ENCODE data around the gene SIK3. TPM values are rescaled to one million over a fixed set of nuclear protein-coding genes. Genes with fewer than 3 reads are reported as not detected.

The SIK3 gene
- total RNA-seq (10 to 100 TPM; 81.4 to 86.1 TPM), total RNA-seq (28.5 to 294 (median 66.4) reads per million in 172 experiments)
- 25.4 TPM for polyA plus RNA-seq (2013, experiment 1 of 2)
- 36.1 TPM for polyA plus RNA-seq (2013, experiment 2 of 2)

DNA sequence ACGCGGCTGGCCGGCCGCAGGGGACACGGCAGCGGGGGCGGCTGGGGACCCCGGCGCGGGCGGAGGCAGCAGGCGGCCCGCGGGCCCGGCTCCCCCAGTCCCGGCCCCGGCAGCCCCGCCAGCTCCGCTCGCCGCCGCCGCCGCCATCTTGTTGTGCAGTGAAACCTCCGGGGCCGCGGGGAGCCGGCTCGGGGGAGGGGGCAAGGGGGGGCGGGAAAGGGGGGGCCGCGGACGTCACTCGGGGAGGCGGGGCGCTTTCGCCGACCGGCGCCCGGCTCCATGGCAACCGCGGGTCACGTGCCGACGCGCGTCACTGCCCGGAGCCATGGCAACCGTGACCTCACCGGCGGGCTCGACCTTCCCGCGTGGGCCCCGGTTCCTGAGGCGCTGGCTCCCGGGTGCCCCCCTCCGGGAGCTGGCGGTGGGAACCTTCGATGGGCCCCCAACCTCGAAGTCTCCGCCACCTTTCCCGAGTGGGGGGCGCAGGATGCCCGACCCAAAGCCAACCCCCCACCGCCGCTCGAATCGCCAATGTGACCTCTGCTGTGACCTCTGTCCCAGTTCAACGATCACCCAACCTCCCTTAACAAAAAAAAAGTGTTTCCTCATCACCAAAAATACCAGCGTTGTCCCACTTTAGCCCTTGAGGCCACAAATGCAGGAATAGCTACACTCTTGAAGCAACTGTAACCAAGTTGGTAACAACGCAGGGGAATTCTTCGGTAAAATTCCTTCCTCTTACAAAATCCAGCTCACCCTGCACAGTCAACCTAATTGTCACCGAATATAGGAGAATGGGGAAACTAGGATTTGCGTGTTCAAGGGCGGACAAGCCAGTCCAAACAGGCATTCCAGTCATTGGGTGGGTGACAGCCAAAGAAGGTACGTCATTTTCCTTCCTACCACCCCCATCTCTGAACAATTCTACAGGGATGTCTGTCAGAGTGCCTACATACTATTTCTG lies at the start of gene SIK3:
SIK3 (minus strand) TSS at position 160 of the 964 bp plus-strand sequence; CDS start at position 147, 13 bp downstream.
- POLR2A ChIA-PET, result interaction anchor here (0.7 to 2.9 kb wide), 22 partner anchors 16 to 325 kb away, joined by 3 to 22 read pairs (median 4); partner anchors contain the start of genes APOA5 and PAFAH1B2
- H3K36me3 Mint-ChIP-seq (ENCODE audit: low read depth), result peaks cover 17% of the 10 kb centered on the region
- no peaks in the 10 kb centered on the region for H3K27me3 Mint-ChIP-seq
- peak within 1 kb of the TSS; percentile 81 to 95 for H3K27ac ChIP-seq (ENCODE audit: low read depth in 1 of 2, low read length in 2 of 2)
- intact Hi-C loops (cut with DNase I, micrococcal nuclease), result loop anchor here (1.0 to 5.0 kb wide), 3 partner anchors 61 to 325 kb away; no protein-coding TSS in a partner anchor
- CTCF ChIA-PET, result interaction anchor here (0.7 to 1.8 kb wide), 4 partner anchors 172 to 307 kb away, joined by 3 to 6 read pairs (median 3); partner anchors contain the start of gene APOA5
- H3K27ac Mint-ChIP-seq, result peak within 1 kb of the TSS; percentile 100
- peak within 1 kb of the TSS; percentile 100 for H3K4me3 Mint-ChIP-seq
- H3K4me1 ChIP-seq (ENCODE audit: insufficient read depth, low read length), result peaks cover 38% of the 10 kb centered on the region
- H3K9me3 Mint-ChIP-seq, result no peaks in the 10 kb centered on the region
- H3K36me3 ChIP-seq (ENCODE audit: insufficient read depth, low read length), result no peaks in the 10 kb centered on the region
- peaks cover 51% of the 10 kb centered on the region for H3K4me1 Mint-ChIP-seq (ENCODE audit: low read depth)
- ATAC-seq (ENCODE audit: poor library complexity), result peak; percentile 69
- TF ChIP-seq CTCF (IDR thresholded peaks at IDR 0.05), result peak; percentile 67
- DNase-seq, result peak; percentile 90 to 98 (median 93)
- H3K9me3 ChIP-seq (ENCODE audit: control insufficient read depth in 1 of 2, insufficient read depth in 1 of 2, low read length in 2 of 2), result no peaks in the 10 kb centered on the region
- H3K4me3 ChIP-seq (ENCODE audit: low read length), result peak within 1 kb of the TSS; percentile 89
- no peaks in the 10 kb centered on the region for H3K27me3 ChIP-seq (ENCODE audit: control insufficient read depth in 1 of 2, insufficient read depth in 2 of 2, low read length in 2 of 2)

- Mint-ChIP-seq H3K36me3 (ENCODE audit: low read depth) (peaks cover 56% of the 10 kb centered on the region), H3K4me1 (ENCODE audit: low read depth) (peaks cover 58% of the 10 kb centered on the region), H3K27me3 (no peaks in the 10 kb centered on the region), H3K27ac (peak overlapping the region; percentile 84), H3K4me3 (peak overlapping the region; percentile 98), H3K9me3 (no peaks in the 10 kb centered on the region)
- intact Hi-C loops (cut with DNase I, micrococcal nuclease), result loop anchor here in 1 of 2 experiments (10.0 kb wide), 1 partner anchor 178 kb away; the partner anchor contains the start of gene CEP164
- no peaks in the 10 kb centered on the region for H3K27me3 ChIP-seq (ENCODE audit: control insufficient read depth in 1 of 2, insufficient read depth in 2 of 2, low read length in 2 of 2)
- DNase-seq, result no peak
- POLR2A ChIA-PET, result interaction anchor here (1.4 to 3.3 kb wide), 2 partner anchors 32 to 85 kb away, joined by 5 to 16 read pairs; partner anchors contain the start of genes PCSK7 and SIDT2
- no peak for ATAC-seq (ENCODE audit: poor library complexity)
- CTCF ChIA-PET, result interaction anchor here (0.6 to 1.1 kb wide), 3 partner anchors 40 to 355 kb away, joined by 3 read pairs; partner anchors contain the start of genes APOA5 and CEP164
- H3K27ac ChIP-seq (ENCODE audit: low read depth in 1 of 2, low read length in 2 of 2), result no peak overlapping the region
- TF ChIP-seq CTCF (IDR thresholded peaks at IDR 0.05), result no peak
- H3K4me3 ChIP-seq (ENCODE audit: low read length), result no peak overlapping the region
- H3K36me3 ChIP-seq (ENCODE audit: insufficient read depth, low read length), result peaks cover 20% of the 10 kb centered on the region
- H3K4me1 ChIP-seq (ENCODE audit: insufficient read depth, low read length), result peaks cover 51% of the 10 kb centered on the region
- H3K9me3 ChIP-seq (ENCODE audit: control insufficient read depth in 1 of 2, insufficient read depth in 1 of 2, low read length in 2 of 2), result no peaks in the 10 kb centered on the region
Observed at GRCh38 chr11:117146521-117146920, 48.3 kb upstream of the SIK3 start.

GRCh38 chr11:117145393-117145761 lies 47.1 kb upstream of the SIK3 start:
- Histone ChIP-seq H3K27me3 (ENCODE audit: control insufficient read depth in 1 of 2, insufficient read depth in 2 of 2, low read length in 2 of 2) (no peaks in the 10 kb centered on the region), H3K4me1 (ENCODE audit: insufficient read depth, low read length) (peaks cover 50% of the 10 kb centered on the region), H3K4me3 (ENCODE audit: low read length) (peak overlapping the region; percentile 96), H3K36me3 (ENCODE audit: insufficient read depth, low read length) (peaks cover 20% of the 10 kb centered on the region), H3K9me3 (ENCODE audit: control insufficient read depth in 1 of 2, insufficient read depth in 1 of 2, low read length in 2 of 2) (no peaks in the 10 kb centered on the region), H3K27ac (ENCODE audit: low read depth in 1 of 2, low read length in 2 of 2) (peak overlapping the region in 1 of 2 donors; percentile 3)
- ATAC-seq (ENCODE audit: poor library complexity) (no peak), DNase-seq (peak in 3 of 14 experiments; percentile 26 to 64 (median 56))
- peaks cover 54% of the 10 kb centered on the region for H3K4me1 Mint-ChIP-seq (ENCODE audit: low read depth)
- no peak for TF ChIP-seq CTCF (IDR thresholded peaks at IDR 0.05)
- H3K9me3 Mint-ChIP-seq, result no peaks in the 10 kb centered on the region
- peak overlapping the region; percentile 84 for H3K27ac Mint-ChIP-seq
- ChIA-PET CTCF (interaction anchor here (1.0 to 1.3 kb wide), 2 partner anchors 81 to 354 kb away, joined by 3 to 4 read pairs; partner anchors contain the start of gene APOA5), POLR2A (interaction anchor here (0.6 to 2.8 kb wide), 5 partner anchors 26 to 359 kb away, joined by 3 to 60 read pairs (median 16); partner anchors contain the start of genes PCSK7, RNF214 and SIDT2)
- no peaks in the 10 kb centered on the region for H3K27me3 Mint-ChIP-seq
- H3K4me3 Mint-ChIP-seq, result peak overlapping the region; percentile 98
- H3K36me3 Mint-ChIP-seq (ENCODE audit: low read depth), result peaks cover 51% of the 10 kb centered on the region
- intact Hi-C loops (cut with DNase I, micrococcal nuclease), result loop anchor here in 1 of 2 experiments (1.0 to 10.0 kb wide), 3 partner anchors 33 to 179 kb away; partner anchors contain the start of genes CEP164 and SIDT2

Data from CD4-positive, alpha-beta T cell (primary cell).